NCI-H2171 (cell line): ENCODE results near the gene ZSWIM1.
"Not testable (repeated sequence)": the region's sequence is repeated elsewhere in the genome, so short reads cannot be mapped to it uniquely, and the experiment has no call there.

Source experiments
- DNase-seq: peaks from one replicate; lab custom pipeline; 2025; lab: John Stamatoyannopoulos, UW

The ZSWIM1 gene

GRCh38 chr20:45857114-45857881 is 23.7 kb upstream of the ZSWIM1 start, which contains the start of the genes ACOT8 and ZSWIM3:
Gene ACOT8, minus strand, starts transcription at chr20:45857392. Its CDS starts 77 bp downstream, at chr20:45857315.
Gene ZSWIM3, plus strand, starts transcription at chr20:45857614. Its CDS starts 212 bp downstream, at chr20:45857826.
- DNase-seq = peak; percentile 100

- DNase-seq = no peak
Observed at GRCh38 chr20:45857882-45858216, 23.2 kb upstream of the ZSWIM1 start.

GRCh38 chr20:45859916-45860315 is 21.1 kb upstream of the ZSWIM1 start:
- no peak for DNase-seq

- DNase-seq = peak; percentile 86
Observed at GRCh38 chr20:45860560-45861220, 20.3 kb upstream of the ZSWIM1 start.

- no peak for DNase-seq
Observed at GRCh38 chr20:45861221-45862075, 19.6 kb upstream of the ZSWIM1 start.

- DNase-seq = no peak
Observed at GRCh38 chr20:45863543-45864470, 17.2 kb upstream of the ZSWIM1 start.

- no peak for DNase-seq
Observed at GRCh38 chr20:45866454-45866853, 14.6 kb upstream of the ZSWIM1 start.

GRCh38 chr20:45867136-45867818 is 13.8 kb upstream of the ZSWIM1 start:
- no peak for DNase-seq

GRCh38 chr20:45867819-45868176 is 13.2 kb upstream of the ZSWIM1 start:
- DNase-seq = no peak

- DNase-seq = no peak
Observed at GRCh38 chr20:45872626-45873025, 8.4 kb upstream of the ZSWIM1 start.

- DNase-seq = no peak
Observed at GRCh38 chr20:45873409-45874103, 7.5 kb upstream of the ZSWIM1 start.

GRCh38 chr20:45874104-45874481 is 6.9 kb upstream of the ZSWIM1 start:
- not testable (repeated sequence) for DNase-seq

- no peak for DNase-seq
Observed at GRCh38 chr20:45874576-45874975, 6.5 kb upstream of the ZSWIM1 start.

GRCh38 chr20:45878076-45878761 is 2.8 kb upstream of the ZSWIM1 start:
- no peak for DNase-seq

- no peak for DNase-seq
Observed at GRCh38 chr20:45882469-45883099, 1.6 kb downstream of the ZSWIM1 start.

- DNase-seq = no peak
Observed at GRCh38 chr20:45883100-45883469, 2.1 kb downstream of the ZSWIM1 start.

GRCh38 chr20:45886590-45887345 is 5.7 kb downstream of the ZSWIM1 start:
- DNase-seq = no peak

GRCh38 chr20:45887346-45887715 is 6.3 kb downstream of the ZSWIM1 start, which contains the start of gene SPATA25:
Gene SPATA25, minus strand, starts transcription at chr20:45887622. Its CDS starts 32 bp downstream, at chr20:45887590.
- DNase-seq = no peak
